ENCODE results near the gene NTN5. TPM values are rescaled to one million over a fixed set of nuclear protein-coding genes. Genes with fewer than 3 reads are reported as not detected.
"Not testable (repeated sequence)": the region's sequence is repeated elsewhere in the genome, so short reads cannot be mapped to it uniquely, and the experiment has no call there.

NTN5 gene
- 0.53 TPM for total RNA-seq
- polyA plus RNA-seq, result 0.80 TPM

DNA sequence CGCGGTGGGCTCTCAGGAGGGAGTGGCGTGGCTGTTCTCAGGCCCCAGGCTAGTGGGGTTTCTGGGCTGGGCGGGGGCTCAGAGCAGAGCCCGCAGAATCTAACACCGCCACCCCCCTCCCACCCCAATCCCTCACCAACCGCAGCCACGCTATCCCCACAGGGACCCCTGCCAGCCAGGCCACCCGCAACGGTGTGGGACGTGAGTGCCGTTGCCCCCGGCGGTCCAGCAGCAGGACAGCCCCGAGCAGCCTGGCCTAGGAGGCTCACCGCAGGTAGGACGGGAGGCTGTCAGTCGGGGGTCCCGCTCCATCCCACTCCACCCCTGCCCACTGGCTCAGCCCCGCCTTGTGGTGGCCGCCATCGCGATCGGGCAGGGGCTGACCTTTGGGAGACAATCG is at the start of gene NTN5:
NTN5 (minus strand) TSS at position 24 of the 400 bp plus-strand sequence. CDS start 2,031 bp downstream, outside the sequence.
- H3K27ac ChIP-seq (ENCODE audit: low read depth), result no peak within 1 kb of the TSS
- WGBS, result 68% methylated on average over 25 of the region's 25 CpGs
- H3K4me3 ChIP-seq (ENCODE audit: low read depth, low read length), result no peak within 1 kb of the TSS
- no peaks in the 10 kb centered on the region for H3K36me3 ChIP-seq (ENCODE audit: insufficient read depth)
- DNase-seq (ENCODE audit: extremely low spot score), result no peak
- no peaks in the 10 kb centered on the region for H3K4me1 ChIP-seq (ENCODE audit: insufficient read depth)

- 82% methylated on average over 11 of the region's 11 CpGs for WGBS
- H3K4me1 ChIP-seq (ENCODE audit: insufficient read depth), result no peaks in the 10 kb centered on the region
- H3K36me3 ChIP-seq (ENCODE audit: insufficient read depth), result no peaks in the 10 kb centered on the region
- no peak overlapping the region for H3K27ac ChIP-seq (ENCODE audit: low read depth)
- no peak overlapping the region for H3K4me3 ChIP-seq (ENCODE audit: low read depth, low read length)
- no peak for DNase-seq (ENCODE audit: extremely low spot score)
Measured at GRCh38 chr19:48722196-48722708, 49.4 kb upstream of the NTN5 start.

DNA sequence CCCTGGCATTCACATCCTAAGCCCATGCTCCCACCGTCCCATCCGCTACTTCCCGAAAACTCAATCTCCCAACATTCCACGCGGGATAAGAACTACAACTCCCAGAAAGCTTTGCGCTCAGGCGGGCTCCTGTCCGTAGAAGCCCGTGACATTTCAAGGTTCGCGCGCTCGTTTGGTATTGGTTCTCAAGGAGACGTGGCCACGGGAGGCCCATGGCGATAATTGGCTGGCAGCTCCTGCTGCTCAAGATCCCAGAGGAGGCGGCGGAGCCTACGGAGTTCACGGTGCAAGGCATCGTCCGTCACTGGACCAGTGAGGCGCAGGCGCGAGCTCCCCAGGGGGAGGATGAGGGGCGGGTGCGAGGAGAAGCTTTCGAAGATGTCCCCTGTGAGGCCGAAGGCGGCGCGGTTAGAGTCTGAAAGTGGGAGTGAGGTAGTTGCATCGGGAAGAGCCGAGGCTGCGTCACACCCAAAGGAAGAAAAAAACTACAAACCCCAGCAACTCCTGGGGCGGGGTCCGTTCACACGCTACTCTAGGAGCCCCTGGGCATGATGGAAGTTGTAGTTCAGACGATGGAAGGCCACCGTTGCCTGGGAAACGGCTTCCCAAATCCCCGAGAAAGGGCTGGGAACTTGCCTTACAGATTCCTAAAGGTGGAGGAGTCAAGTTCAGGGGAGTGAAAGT is 47.9 kb upstream of the NTN5 start:
- peak overlapping the region; percentile 83 for H3K27ac ChIP-seq (ENCODE audit: low read depth)
- DNase-seq (ENCODE audit: extremely low spot score), result peak; percentile 99
- no peaks in the 10 kb centered on the region for H3K4me1 ChIP-seq (ENCODE audit: insufficient read depth)
- peak overlapping the region; percentile 35 for H3K4me3 ChIP-seq (ENCODE audit: low read depth, low read length)
- no peaks in the 10 kb centered on the region for H3K36me3 ChIP-seq (ENCODE audit: insufficient read depth)
- WGBS, result 10% methylated on average over 42 of the region's 42 CpGs

- no peak for DNase-seq (ENCODE audit: extremely low spot score)
- 15% methylated on average over 12 of the region's 12 CpGs for WGBS
- no peaks in the 10 kb centered on the region for H3K36me3 ChIP-seq (ENCODE audit: insufficient read depth)
- H3K4me1 ChIP-seq (ENCODE audit: insufficient read depth), result no peaks in the 10 kb centered on the region
- H3K4me3 ChIP-seq (ENCODE audit: low read depth, low read length), result no peak overlapping the region
- H3K27ac ChIP-seq (ENCODE audit: low read depth), result no peak overlapping the region
Measured at GRCh38 chr19:48720251-48720612, 47.4 kb upstream of the NTN5 start.

DNA sequence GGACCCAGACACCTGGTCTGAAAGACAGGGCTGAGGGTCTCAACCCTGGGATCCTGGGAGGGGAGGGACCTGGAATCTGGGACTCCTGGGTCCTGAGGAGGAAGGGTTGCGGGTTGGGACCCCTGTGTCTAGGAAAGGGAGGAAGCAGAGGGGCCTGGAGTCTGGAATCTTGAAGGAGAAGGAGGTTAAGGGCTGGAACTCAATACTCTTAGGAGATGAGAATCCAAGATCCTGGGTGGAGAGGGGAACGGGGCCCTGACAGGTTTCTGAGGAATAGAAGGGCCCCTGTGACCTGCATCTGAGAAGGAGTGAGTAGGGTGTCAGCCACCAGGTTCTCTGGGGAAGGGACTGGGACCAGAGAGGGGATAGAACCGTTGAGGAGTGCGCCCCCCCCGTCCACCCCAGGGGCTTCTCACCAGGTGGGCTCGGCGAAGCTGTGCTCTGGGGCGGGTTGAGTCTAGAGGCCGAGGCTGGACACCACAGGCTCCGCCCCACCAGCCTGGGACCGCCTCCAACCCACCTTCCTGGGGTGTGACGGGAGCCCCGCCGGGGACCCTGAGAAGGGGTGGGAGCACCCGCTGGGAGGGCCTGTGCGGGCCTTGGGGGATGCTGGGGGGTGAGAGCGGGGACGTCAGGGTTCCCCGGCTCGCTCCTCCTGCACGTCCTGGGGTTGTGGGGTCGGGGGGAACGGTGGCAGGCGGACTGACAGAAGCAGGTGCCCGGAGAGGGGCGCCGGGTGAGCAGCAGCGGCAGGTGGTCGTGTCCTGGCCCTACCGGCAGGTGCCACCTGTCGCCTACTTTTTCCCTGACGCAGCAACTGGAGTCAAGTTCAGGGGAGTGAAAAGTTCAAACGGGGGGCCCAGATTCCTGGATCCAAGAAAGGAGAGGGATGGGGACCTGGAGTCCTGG is 46.7 kb upstream of the NTN5 start, which contains the start of gene MAMSTR:
MAMSTR (minus strand) TSS at position 463 of the 909 bp plus-strand sequence. CDS start 694 bp downstream, outside the sequence.
- 71% methylated on average over 33 of the region's 33 CpGs for WGBS
- H3K4me3 ChIP-seq (ENCODE audit: low read depth, low read length), result no peak within 1 kb of the TSS
- DNase-seq (ENCODE audit: extremely low spot score), result no peak
- no peaks in the 10 kb centered on the region for H3K36me3 ChIP-seq (ENCODE audit: insufficient read depth)
- no peak within 1 kb of the TSS for H3K27ac ChIP-seq (ENCODE audit: low read depth)
- H3K4me1 ChIP-seq (ENCODE audit: insufficient read depth), result no peaks in the 10 kb centered on the region

DNA sequence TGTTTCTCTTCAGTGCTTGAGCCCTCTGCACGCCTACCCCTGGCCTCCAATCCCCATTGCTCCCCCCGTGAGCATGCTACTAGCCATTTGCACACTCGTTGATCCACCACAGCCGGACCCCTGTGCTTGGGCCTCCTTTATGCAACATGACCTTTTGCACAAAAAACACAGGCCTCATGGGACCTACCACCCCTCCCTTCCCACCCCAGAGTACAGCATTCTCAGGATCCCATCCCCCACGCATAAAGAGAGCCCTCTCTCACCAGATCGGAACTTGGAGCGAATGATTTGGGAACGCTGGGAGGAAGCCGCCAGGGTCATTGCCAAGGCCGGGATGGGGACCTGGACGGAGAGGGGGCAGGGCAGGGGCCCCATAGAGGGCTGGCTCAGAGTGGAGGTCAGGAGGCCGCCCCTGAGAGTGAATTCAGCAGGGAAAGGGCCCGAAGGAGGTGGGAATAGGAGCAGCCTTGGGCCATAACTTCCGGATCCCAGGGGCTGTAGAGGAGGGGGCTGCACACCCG is 46.0 kb upstream of the NTN5 start:
- Histone ChIP-seq H3K4me3 (ENCODE audit: low read depth, low read length) (no peak overlapping the region), H3K4me1 (ENCODE audit: insufficient read depth) (no peaks in the 10 kb centered on the region), H3K36me3 (ENCODE audit: insufficient read depth) (no peaks in the 10 kb centered on the region), H3K27ac (ENCODE audit: low read depth) (no peak overlapping the region)
- WGBS, result 50% methylated on average over 15 of the region's 15 CpGs
- DNase-seq (ENCODE audit: extremely low spot score), result no peak

- not testable (repeated sequence) for DNase-seq (ENCODE audit: extremely low spot score); H3K36me3 ChIP-seq (ENCODE audit: insufficient read depth); H3K4me3 ChIP-seq (ENCODE audit: low read depth, low read length); H3K4me1 ChIP-seq (ENCODE audit: insufficient read depth); H3K27ac ChIP-seq (ENCODE audit: low read depth)
- 91% methylated on average over 13 of the region's 13 CpGs for WGBS
Measured at GRCh38 chr19:48718106-48718505, 45.3 kb upstream of the NTN5 start.

- 4% methylated on average over 24 of the region's 24 CpGs for WGBS
- DNase-seq (ENCODE audit: extremely low spot score), result no peak
- peak overlapping the region; percentile 4 for H3K4me3 ChIP-seq (ENCODE audit: low read depth, low read length)
- H3K27ac ChIP-seq (ENCODE audit: low read depth), result no peak overlapping the region
- H3K36me3 ChIP-seq (ENCODE audit: insufficient read depth), result no peaks in the 10 kb centered on the region
- H3K4me1 ChIP-seq (ENCODE audit: insufficient read depth), result no peaks in the 10 kb centered on the region
Measured at GRCh38 chr19:48716562-48717291, 43.9 kb upstream of the NTN5 start.

- H3K4me3 ChIP-seq (ENCODE audit: low read depth, low read length), result no peak overlapping the region
- H3K27ac ChIP-seq (ENCODE audit: low read depth), result no peak overlapping the region
- H3K36me3 ChIP-seq (ENCODE audit: insufficient read depth), result no peaks in the 10 kb centered on the region
- DNase-seq (ENCODE audit: extremely low spot score), result no peak
- no peaks in the 10 kb centered on the region for H3K4me1 ChIP-seq (ENCODE audit: insufficient read depth)
- 44% methylated on average over 19 of the region's 19 CpGs for WGBS
Measured at GRCh38 chr19:48715681-48716171, 42.9 kb upstream of the NTN5 start.

DNA sequence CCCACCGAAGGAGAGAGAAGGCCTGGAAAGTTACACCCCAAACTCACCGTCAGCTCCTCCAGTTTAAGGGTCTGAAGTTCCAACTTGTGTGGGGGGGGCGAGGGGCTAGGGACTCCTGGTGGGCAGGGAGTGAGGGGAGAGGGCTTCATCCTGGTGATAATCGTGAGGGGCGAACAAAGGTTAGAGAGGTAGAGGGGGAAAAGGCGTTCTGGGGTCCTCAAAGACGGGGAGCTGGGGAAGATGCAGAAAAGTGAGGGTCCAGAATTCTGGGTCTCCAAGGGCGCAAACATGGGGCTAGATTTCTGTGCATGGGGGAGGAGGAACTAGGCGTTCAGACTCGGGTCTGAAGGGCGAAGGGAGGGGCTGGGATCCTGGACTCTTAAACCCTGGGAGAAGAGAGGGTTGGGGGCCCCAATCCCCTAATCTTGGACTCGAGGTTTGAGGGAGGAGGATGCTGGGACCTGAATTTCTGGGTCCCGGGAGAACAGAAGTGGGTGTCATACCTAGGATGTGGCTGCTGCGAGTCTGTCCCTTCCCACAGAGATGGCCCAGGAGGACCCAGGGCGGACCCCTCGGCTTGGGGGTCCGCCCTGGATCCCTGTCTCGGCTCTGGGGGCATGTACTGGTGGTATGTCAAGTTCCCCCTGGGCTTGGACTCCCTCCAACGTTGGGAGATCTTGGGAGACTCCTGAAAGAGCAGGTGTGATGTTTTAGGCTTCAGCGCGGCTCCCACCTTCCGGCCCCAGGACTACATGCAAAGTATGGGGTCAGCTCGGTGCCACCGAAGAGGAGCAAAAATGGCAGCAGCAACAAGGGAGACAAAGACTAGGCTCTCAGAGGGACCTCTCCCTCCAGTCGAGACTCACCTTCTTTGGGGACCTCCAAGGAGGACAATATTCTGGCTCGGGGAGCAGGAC is 42.2 kb upstream of the NTN5 start:
- Histone ChIP-seq H3K36me3 (ENCODE audit: insufficient read depth) (no peaks in the 10 kb centered on the region), H3K27ac (ENCODE audit: low read depth) (peak overlapping the region; percentile 84), H3K4me1 (ENCODE audit: insufficient read depth) (no peaks in the 10 kb centered on the region), H3K4me3 (ENCODE audit: low read depth, low read length) (peak overlapping the region; percentile 31)
- DNase-seq (ENCODE audit: extremely low spot score), result no peak
- WGBS, result 60% methylated on average over 26 of the region's 26 CpGs

DNA sequence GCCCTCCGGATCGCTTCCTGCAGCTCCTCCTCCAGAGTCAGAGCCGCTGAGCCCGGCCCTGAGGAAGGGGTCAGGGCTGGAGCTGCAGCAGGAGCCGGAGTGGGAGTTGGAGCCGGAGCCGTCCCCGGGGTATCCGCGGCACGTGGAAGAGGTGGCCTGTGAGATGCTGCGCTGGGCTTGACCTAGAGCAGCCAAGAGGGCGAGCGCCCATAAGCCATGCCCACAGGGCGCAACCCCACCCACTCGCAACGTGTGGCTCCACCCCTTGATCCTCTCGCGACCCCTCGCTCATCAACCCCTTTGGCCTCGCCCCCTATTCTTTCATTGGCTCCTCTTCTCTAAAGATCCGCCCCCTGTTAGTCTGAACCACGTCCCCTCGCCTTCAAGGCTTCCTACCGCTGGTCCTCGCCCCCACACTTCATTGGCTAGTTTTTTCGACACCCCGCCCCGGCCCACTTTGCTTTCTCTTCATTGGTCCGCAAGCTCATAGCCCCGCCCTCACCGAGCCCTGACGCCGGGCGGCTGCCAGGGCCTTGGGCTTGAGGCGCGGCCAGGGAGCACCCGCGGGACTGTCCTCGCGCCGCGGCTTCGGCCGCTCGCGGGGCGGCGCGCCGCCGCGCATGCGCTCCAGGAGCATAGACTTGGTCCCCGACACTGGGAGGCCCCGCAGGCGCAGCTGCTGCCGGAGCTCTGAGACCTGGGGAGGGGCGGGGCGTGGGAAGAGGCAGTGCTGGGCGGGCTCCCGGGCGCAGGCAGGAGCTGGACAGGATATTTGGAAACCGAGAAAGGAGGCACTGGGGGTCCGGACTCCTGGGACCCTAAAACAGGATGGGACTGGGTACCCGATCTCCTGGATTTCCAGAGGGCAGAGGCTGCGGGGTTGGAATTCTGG is 41.3 kb upstream of the NTN5 start:
- WGBS, result under 1% methylated on average over 67 of the region's 67 CpGs
- Histone ChIP-seq H3K4me1 (ENCODE audit: insufficient read depth) (no peaks in the 10 kb centered on the region), H3K36me3 (ENCODE audit: insufficient read depth) (no peaks in the 10 kb centered on the region), H3K4me3 (ENCODE audit: low read depth, low read length) (peak overlapping the region; percentile 56), H3K27ac (ENCODE audit: low read depth) (peak overlapping the region; percentile 84)
- peak; percentile 99 for DNase-seq (ENCODE audit: extremely low spot score)
